ENCODE results near the gene RAPGEF1.

Gene RAPGEF1

GRCh38 chr9:131562032-131562959 lies 177.6 kb downstream of the RAPGEF1 start:
- POLR2A ChIA-PET: no interaction called here

GRCh38 chr9:131559421-131560000 lies 180.4 kb downstream of the RAPGEF1 start:
- ChIA-PET CTCF (interaction anchor here (1.1 to 2.3 kb wide), 5 partner anchors 13 to 379 kb away, joined by 3 to 9 read pairs (median 3); no protein-coding TSS in a partner anchor), POLR2A (no interaction called here)
- TF ChIP-seq CTCF (IDR thresholded peaks at IDR 0.05; ENCODE audit: control extremely low read depth, extremely low read depth, low read depth, missing control alignments): no peak
- no peak for DNase-seq (ENCODE audit: extremely low spot score)

More at GRCh38 chr9:131562032-131562959, 177.6 kb downstream of the RAPGEF1 start:
- CTCF ChIA-PET: interaction anchor here (2.3 kb wide), 1 partner anchor 16 kb away, joined by 6 read pairs; no protein-coding TSS in a partner anchor
- no peak for DNase-seq (ENCODE audit: extremely low spot score)
- no peak for TF ChIP-seq CTCF (IDR thresholded peaks at IDR 0.05; ENCODE audit: control extremely low read depth, extremely low read depth, low read depth, missing control alignments)

GRCh38 chr9:131557855-131558548 lies 181.9 kb downstream of the RAPGEF1 start:
- ChIA-PET POLR2A (interaction anchor here (0.6 kb wide), 1 partner anchor 1816 kb away, joined by 8 read pairs; no protein-coding TSS in a partner anchor), CTCF (no interaction called here)

GRCh38 chr9:131555841-131556673 lies 183.8 kb downstream of the RAPGEF1 start:
- ChIA-PET CTCF (no interaction called here), POLR2A (no interaction called here)
- no peak for DNase-seq (ENCODE audit: extremely low spot score)
- TF ChIP-seq CTCF (IDR thresholded peaks at IDR 0.05; ENCODE audit: control extremely low read depth, extremely low read depth, low read depth, missing control alignments): no peak

More at GRCh38 chr9:131557855-131558548, 181.9 kb downstream of the RAPGEF1 start:
- no peak for DNase-seq (ENCODE audit: extremely low spot score)
- no peak for TF ChIP-seq CTCF (IDR thresholded peaks at IDR 0.05; ENCODE audit: control extremely low read depth, extremely low read depth, low read depth, missing control alignments)

GRCh38 chr9:131554843-131555351 lies 185.0 kb downstream of the RAPGEF1 start:
- CTCF ChIA-PET: interaction anchor here (0.6 kb wide), 1 partner anchor 19 kb away, joined by 3 read pairs; no protein-coding TSS in a partner anchor
- TF ChIP-seq CTCF (IDR thresholded peaks at IDR 0.05; ENCODE audit: control extremely low read depth, extremely low read depth, low read depth, missing control alignments): no peak
- POLR2A ChIA-PET: no interaction called here
- DNase-seq (ENCODE audit: extremely low spot score): no peak

Data from GM10248 (cell line).